Prostate gland (tissue), 2 donors: ENCODE data around the gene CORO1A. TPM values are rescaled to one million over a fixed set of nuclear protein-coding genes. Genes with fewer than 3 reads are reported as not detected.
"Not testable (repeated sequence)": the region's sequence is repeated elsewhere in the genome, so short reads cannot be mapped to it uniquely, and the experiment has no call there.

Source experiments
- DNase-seq: peaks from one replicate; pipeline ENCODE4 v3.0.0-alpha.2; 2019; ENCODE audit warnings: low spot score
- H3K27ac ChIP-seq, 2 donors: fragments of 200-600 bp; sonication (generic); 2 replicates each; pipeline ENCODE4 v1.5.1; 2017 to 2019
- H3K27me3 ChIP-seq: fragments of 200-600 bp; sonication (generic); replicated peaks from 2 replicates; pipeline ENCODE4 v1.5.1; 2019; ENCODE audit not compliant: insufficient read depth
- H3K36me3 ChIP-seq, 2 donors: fragments of 200-600 bp; sonication (generic); 1 replicate in 1 of 2; 2 replicates in 1 of 2; pipeline versions ENCODE4 v1.5.1 to v1.8.1; 2017 to 2019
- H3K4me1 ChIP-seq: fragments of 200-600 bp; sonication (generic); replicated peaks from 2 replicates; pipeline ENCODE4 v1.5.1; 2019
- H3K4me3 ChIP-seq, 2 donors: fragments of 200-600 bp; sonication (generic); 2 replicates each; pipeline ENCODE4 v1.5.1; 2017 to 2019
- H3K9me3 ChIP-seq: fragments of 200-600 bp; sonication (generic); 2 replicates; pipeline ENCODE4 v1.5.1; 2017
- POLR2A ChIP-seq: fragments of 450-650 bp; IDR thresholded peaks from one replicate; pipeline ENCODE4 v1.6.1; 2016; ENCODE audit warnings: antibody characterized with exemption, mild to moderate bottlenecking
- POLR2AphosphoS5 ChIP-seq: sonication (generic); formaldehyde crosslinking; IDR thresholded peaks from one replicate; pipeline ENCODE4 v1.6.1; 2017; ENCODE audit warnings: antibody characterized with exemption
- WGBS: methylation state at CpG from one replicate; pipeline ENCODE4 v1.1.5; 2018; 5-methylcytosine and 5-hydroxymethylcytosine counted together
- intact Hi-C: fragments of 100-400 bp; cut with DNase I; formaldehyde crosslinking; loops from one replicate; pipeline ENCODE4 v1.14.2; 2022
- total RNA-seq, 2 donors: library from RNA; depleted of rRNA; stranded (reverse); fragments of >200 nt; gene quantifications; one replicate each; pipeline ENCODE4 v1.1.0, GENCODE V29; 2016
- TF ChIP-seq, protein P1 (sequence below), 4 experiments: fragments of 200-600 bp in 2 of 4; fragments of 450-650 bp in 2 of 4; sonication (generic) in 2 of 4; IDR thresholded peaks; 1 replicate in 3 of 4; 2 replicates in 1 of 4; pipeline ENCODE4 v1.5.1; 2016 to 2019; ENCODE audit warnings: antibody characterized with exemption in 4 of 4, mild to moderate bottlenecking in 2 of 4, moderate library complexity in 2 of 4

CORO1A gene
- total RNA-seq, 2 donors from 2014 or later: 8.9 to 14.7 TPM

DNA sequence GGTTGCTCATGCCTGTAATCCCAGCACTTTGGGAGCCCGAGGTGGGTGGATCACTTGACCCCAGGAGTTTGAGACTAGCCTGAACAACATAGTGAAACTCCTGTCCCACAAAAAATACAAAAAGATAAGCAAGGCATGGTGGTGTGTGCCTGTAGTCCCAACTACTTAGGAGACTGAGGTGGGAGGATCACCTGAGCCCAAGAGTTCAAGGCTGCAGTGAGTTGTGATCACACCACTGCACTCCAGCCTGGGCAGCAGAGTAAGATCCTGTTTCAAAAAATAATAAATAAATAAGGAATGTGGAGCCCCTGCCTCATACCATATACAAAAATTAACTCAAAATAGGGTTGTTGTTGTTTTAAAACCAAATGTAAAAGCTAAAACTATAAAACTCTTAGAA is 26.2 kb upstream of the CORO1A start:
- Histone ChIP-seq H3K4me3 (no peak overlapping the region), H3K9me3 (no peaks in the 10 kb centered on the region), H3K4me1 (no peaks in the 10 kb centered on the region), H3K36me3 (no peaks in the 10 kb centered on the region), H3K27me3 (no peaks in the 10 kb centered on the region), H3K27ac (no peak overlapping the region)
- no peak for DNase-seq
- intact Hi-C loops: no loop called here
- WGBS: 79% methylated on average over 1 of the region's 1 CpG
- TF ChIP-seq POLR2AphosphoS5 (no peak), POLR2A (no peak)
- TF ChIP-seq, protein P1, sequence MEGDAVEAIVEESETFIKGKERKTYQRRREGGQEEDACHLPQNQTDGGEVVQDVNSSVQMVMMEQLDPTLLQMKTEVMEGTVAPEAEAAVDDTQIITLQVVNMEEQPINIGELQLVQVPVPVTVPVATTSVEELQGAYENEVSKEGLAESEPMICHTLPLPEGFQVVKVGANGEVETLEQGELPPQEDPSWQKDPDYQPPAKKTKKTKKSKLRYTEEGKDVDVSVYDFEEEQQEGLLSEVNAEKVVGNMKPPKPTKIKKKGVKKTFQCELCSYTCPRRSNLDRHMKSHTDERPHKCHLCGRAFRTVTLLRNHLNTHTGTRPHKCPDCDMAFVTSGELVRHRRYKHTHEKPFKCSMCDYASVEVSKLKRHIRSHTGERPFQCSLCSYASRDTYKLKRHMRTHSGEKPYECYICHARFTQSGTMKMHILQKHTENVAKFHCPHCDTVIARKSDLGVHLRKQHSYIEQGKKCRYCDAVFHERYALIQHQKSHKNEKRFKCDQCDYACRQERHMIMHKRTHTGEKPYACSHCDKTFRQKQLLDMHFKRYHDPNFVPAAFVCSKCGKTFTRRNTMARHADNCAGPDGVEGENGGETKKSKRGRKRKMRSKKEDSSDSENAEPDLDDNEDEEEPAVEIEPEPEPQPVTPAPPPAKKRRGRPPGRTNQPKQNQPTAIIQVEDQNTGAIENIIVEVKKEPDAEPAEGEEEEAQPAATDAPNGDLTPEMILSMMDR (IDR thresholded peaks at IDR 0.05): no peak

GRCh38 chr16:30163538-30163937 is 19.9 kb upstream of the CORO1A start:
- Histone ChIP-seq H3K27me3 (no peaks in the 10 kb centered on the region), H3K36me3 (no peaks in the 10 kb centered on the region), H3K4me1 (no peaks in the 10 kb centered on the region), H3K4me3 (no peak overlapping the region), H3K27ac (no peak overlapping the region), H3K9me3 (no peaks in the 10 kb centered on the region)
- TF ChIP-seq, protein P1 (IDR thresholded peaks at IDR 0.05): no peak
- TF ChIP-seq POLR2A (no peak), POLR2AphosphoS5 (no peak)
- 79% methylated on average over 3 of the region's 3 CpGs for WGBS
- DNase-seq: no peak
- intact Hi-C loops: no loop called here

DNA sequence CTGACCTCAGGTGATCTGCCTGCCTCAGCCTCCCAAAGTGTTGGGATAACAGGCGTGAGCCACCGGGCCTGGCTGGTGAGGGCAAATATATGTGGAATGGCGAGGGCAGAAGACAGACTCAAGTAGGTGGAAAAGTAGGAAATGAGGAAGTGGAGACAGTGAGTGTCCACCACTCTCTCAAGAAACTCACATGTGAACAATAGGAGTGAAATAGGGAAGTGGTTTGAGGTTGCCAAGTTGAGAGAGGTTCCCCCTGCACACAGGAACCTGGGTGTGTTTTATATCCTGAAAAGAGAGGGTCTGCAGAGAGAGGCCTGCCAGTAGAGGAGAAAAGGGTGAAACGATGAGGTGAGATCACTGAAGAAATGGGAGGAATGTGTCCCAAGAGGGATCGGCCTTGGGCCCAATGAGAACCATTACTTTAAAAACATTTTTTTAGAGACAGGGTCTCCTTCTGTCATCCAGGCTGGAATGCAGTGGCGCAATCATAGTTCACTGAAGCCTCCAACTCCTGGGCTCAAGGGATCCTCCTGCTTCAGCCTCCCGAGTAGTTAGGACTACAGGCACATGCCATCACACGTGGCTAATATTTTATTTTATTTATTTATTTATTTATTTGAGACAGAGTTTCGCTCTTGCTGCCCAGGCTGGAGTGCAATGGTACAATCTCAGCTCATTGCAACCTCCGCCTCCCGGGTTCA is 17.1 kb upstream of the CORO1A start:
- Histone ChIP-seq H3K27ac (no peak overlapping the region), H3K4me3 (no peak overlapping the region), H3K27me3 (no peaks in the 10 kb centered on the region), H3K4me1 (no peaks in the 10 kb centered on the region), H3K36me3 (no peaks in the 10 kb centered on the region), H3K9me3 (no peaks in the 10 kb centered on the region)
- DNase-seq: no peak
- intact Hi-C loops: no loop called here
- TF ChIP-seq POLR2A (no peak), POLR2AphosphoS5 (no peak)
- TF ChIP-seq, protein P1 (IDR thresholded peaks at IDR 0.05): no peak
- 85% methylated on average over 11 of the region's 11 CpGs for WGBS

- H3K36me3 ChIP-seq, DNase-seq, H3K4me3 ChIP-seq, intact Hi-C loops, H3K27ac ChIP-seq, H3K9me3 ChIP-seq, H3K27me3 ChIP-seq, H3K4me1 ChIP-seq: not testable (repeated sequence)
- 80% methylated on average over 4 of the region's 29 CpGs for whole genome bisulfite sequencing
Observed at GRCh38 chr16:30168746-30169145, 14.7 kb upstream of the CORO1A start.

DNA sequence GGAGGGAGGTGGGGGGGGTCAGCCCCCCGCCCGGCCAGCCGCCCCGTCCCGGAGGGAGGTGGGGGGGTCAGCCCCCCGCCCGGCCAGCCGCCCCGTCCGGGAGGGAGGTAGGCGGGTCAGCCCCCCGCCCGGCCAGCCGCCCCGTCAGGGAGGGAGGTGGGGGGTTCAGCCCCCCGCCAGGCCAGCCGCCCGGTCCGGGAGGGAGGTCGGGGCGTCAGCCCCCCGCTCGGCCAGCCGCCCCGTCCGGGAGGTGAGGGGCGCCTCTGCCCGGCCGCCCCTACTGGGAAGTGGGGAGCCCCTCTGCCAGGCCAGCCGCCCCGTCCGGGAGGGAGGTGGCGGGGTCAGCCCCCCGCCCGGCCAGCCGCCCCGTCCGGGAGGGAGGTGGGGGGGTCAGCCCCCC is 14.0 kb upstream of the CORO1A start:
- H3K27ac ChIP-seq, H3K36me3 ChIP-seq, H3K4me1 ChIP-seq, H3K9me3 ChIP-seq, H3K27me3 ChIP-seq, intact Hi-C loops, H3K4me3 ChIP-seq, DNase-seq: not testable (repeated sequence)
- 97% methylated on average over 7 of the region's 38 CpGs for WGBS

DNA sequence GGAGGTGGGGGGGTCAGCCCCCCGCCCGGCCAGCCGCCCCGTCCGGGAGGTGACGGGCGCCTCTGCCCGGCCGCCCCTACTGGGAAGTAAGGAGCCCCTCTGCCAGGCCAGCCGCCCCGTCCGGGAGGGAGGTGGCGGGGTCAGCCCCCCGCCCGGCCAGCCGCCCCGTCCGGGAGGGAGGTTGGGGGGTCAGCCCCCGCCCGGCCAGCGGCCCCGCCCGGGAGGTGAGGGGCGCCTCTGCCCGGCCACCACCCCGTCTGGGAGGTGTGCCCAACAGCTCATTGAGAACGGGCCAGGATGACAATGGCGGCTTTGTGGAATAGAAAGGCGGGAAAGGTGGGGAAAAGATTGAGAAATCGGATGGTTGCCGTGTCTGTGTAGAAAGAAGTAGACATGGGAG is 13.3 kb upstream of the CORO1A start:
- H3K4me1 ChIP-seq, DNase-seq, H3K27me3 ChIP-seq, H3K9me3 ChIP-seq, H3K36me3 ChIP-seq, H3K27ac ChIP-seq, H3K4me3 ChIP-seq, intact Hi-C loops: not testable (repeated sequence)
- WGBS: 87% methylated on average over 3 of the region's 31 CpGs
